Activated CD8-positive, alpha-beta memory T cell treated with anti-CD3 and anti-CD28 coated beads for 1 hour (primary cell): ENCODE results near the gene MTFR1L.

Experiments
- DNase-seq, 2 donors: peaks; one replicate each; pipeline ENCODE4 v3.0.0-alpha.2; 2020; ENCODE audit warnings: low read depth in 1 of 2; ENCODE audit errors: extremely low read depth in 1 of 2

Gene MTFR1L

DNA sequence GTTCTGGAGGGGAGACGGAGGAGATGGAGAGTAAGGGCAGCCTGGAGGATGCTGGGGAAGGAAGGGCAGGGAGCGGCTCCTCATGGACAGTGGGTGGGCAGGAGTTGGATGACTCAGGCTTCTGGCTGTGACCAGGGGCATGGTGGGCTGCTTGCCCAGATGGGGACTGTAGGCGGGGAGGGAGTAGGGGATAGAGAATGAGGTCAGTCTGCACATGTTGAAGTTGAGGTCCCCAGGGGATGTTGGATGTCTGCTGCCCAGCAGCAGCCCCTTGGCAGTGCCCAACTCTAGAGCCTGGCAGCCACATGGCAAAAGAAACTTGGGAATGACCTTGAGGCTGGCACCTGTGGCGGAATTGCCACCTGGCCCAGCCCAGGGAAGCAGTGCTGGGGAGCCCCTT, 13.3 kb upstream of the MTFR1L start:
- no peak for DNase-seq

DNA sequence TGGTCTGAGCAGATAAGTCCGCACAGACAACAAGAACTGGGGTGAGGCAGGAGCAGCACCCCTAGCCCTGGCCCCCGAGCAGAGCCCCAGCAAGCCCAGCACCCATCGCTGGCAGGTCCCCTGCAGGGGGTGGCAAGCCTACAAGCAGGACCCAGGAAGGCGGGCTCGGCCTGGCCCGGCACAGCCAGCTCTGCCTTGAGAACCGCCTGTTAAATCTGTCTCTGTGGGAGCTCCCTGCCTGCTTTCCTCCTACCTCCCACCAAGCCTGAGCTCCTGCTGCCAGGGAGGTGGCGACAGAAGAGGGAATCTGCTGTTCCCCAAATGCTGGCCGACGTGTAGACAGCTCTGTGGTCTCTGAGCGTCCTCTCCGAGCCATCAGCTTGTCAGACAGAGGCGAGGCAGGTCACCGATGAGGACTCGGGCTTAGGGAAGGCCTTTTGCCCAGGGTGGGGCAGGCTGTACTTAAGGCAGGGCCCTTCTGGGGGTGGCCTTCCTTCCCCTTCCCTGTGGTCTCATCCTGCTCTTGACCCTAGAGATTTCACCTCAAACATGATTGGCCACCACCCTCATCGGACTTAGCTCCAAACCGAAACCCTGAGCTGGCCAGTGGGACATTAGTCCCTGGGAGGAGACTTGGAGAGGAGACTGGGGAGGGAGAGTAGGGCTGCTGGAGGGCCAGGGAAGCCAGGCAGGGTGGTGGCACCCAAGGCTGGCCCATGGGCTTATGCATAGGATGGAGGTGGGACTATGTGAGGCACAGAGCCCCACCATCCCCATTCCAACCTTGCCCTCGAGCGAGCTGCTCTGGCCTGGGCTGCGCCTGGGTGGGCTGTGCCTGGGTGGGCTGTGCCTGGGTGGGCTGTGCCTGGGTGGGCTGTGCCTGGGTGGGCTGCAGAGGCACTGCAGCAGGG, 12.0 kb upstream of the MTFR1L start:
- DNase-seq: no peak

DNA sequence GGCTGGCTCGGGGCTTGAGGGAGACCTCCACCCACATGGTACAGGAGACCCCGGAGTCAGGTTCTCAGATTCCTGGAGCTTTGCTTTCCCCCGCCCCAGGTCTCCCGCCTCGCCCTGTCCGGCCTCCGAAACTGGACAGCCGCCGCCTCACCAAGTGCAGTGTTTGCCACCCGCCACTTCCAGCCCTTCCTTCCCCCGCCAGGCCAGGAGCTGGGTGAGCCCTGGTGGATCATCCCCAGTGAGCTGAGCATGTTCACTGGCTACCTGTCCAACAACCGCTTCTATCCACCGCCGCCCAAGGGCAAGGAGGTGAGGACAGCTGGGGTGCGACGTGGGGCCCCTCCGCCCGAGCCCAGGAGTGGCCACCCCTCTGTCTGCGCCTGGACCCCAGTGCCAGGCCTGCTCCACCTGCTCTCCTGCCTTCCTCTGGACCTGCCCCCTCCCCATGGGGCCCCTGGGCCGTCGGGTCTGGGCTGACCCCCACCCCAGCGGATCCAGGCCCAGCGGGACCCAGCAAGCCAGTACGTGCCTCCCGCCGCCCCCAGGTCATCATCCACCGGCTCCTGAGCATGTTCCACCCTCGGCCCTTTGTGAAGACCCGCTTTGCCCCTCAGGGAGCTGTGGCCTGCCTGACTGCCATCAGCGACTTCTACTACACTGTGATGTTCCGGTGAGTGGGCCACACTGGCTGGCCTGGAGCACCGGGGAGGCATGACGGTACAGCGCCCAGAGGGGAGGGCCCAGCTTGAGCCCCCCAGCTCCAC, 11.1 kb upstream of the MTFR1L start:
- no peak for DNase-seq

DNA sequence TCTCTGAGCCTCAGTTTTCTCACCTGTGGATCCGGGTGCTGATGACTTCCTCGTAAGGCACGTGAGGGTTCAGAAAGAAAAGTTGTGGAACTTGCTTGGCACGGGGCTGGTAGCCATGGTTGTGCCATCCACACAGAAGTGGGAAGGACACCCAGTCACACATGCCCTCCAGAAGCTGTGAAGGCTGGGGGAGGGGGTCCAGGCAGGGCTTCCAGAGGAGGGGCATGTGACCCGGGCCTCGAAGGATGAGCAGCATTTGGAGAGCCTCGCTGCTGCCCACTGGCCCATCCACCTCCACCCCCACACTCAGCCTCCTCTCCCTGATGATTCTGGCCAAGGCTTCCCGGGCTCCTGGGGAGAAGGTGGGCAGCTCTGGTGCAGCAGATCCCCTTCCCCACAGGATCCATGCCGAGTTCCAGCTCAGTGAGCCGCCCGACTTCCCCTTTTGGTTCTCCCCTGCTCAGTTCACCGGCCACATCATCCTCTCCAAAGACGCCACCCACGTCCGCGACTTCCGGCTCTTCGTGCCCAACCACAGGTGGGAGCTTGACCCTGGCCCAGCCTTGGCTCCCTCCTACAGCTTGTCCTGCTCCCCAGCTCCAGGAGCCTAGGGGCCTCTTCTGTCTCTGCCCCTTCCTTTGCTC, 10.3 kb upstream of the MTFR1L start:
- no peak for DNase-seq

DNA sequence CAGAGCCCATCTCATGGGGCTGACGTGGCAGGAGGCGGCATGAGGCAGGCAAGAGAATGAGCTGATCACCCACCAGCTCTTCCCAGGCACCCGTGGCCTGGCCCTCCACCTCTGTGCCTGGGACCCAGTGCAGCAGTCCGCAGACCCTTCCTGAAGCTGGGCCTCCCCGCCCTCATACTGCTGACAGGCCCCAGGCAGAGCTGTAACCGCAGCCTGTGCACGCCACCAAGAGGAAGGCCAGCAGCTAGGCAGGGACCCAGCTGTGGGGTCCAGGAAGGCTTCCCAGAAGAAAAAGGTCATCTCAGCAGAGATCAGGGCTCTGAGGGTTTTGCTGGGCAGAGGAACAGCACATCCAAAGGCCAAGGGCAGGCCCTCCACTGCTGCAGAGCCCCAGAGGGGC, 9.8 kb upstream of the MTFR1L start:
- DNase-seq: no peak

DNA sequence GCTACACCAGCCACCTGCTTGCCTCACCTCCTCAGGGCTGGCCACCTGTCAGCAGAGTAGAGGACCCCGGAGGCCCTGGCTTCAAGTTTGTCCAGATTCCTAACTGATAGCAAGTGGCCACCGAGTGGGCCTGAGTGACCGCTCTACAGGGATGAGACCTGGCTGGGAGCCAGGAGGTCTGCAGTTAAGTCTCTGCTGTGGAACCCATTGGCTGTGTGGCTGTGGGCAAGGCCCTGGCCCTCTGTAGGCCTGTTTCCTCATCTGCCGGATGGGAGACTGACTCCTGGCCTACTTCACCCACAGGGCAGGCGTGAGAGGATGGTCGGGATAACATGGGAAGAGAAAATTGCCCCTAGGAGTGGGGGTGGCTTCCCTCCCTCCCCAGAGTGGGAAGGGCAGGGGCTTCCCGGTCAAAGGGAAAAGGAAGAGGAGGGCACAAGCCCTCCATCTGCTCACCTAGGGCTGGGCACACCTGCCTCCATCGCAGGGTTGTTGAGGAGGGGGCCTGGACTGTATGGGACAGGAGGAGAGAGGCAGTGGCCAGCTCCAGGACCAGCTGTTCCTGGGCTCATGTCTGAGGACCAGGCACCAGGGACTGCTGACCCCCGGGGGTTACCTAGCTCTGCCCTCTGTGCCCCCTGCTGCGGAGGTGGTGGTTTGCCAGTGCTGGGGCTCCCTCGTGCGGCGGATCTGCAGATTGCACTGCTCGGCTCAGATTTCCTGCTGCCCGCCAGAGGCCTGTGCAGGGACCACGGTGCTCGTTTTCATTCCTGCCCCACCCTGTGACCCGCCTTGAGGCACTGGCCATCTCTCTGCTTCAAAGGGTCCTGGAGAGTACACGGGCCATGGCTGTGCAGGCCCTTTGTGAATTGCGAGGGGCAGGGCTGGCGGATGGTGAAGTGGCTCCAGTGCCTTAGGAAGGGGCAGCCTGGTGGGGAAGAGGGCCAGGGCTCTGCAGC, 9.1 kb upstream of the MTFR1L start:
- DNase-seq: peak; percentile 57 to 72

DNA sequence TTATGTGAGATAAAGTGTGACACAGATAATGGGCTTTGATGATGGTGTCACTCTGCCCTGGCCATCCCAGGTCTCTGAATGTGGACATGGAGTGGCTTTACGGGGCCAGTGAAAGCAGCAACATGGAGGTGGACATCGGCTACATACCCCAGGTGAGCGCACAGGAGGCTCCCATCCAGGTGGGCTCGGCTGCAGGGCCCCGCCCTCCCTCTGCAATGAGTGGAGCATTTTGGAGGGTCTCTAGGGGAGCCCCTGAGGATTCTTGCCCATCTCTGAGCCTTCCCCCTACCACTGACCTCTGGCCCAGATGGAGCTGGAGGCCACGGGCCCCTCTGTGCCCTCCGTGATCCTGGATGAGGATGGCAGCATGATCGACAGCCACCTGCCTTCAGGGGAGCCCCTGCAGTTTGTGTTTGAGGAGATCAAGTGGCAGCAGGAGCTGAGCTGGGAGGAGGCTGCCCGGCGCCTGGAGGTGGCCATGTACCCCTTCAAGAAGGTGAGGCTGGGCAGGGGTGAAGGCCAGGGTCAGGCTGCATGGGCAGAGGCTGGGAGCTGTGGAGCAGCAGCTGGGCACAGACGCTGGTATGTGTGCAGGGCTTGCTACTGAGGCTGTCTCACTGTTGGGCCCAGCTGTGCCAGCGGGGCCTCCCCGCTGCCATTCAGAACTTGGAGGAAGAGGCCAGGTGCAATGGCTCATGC, 8.2 kb upstream of the MTFR1L start:
- DNase-seq: no peak

DNA sequence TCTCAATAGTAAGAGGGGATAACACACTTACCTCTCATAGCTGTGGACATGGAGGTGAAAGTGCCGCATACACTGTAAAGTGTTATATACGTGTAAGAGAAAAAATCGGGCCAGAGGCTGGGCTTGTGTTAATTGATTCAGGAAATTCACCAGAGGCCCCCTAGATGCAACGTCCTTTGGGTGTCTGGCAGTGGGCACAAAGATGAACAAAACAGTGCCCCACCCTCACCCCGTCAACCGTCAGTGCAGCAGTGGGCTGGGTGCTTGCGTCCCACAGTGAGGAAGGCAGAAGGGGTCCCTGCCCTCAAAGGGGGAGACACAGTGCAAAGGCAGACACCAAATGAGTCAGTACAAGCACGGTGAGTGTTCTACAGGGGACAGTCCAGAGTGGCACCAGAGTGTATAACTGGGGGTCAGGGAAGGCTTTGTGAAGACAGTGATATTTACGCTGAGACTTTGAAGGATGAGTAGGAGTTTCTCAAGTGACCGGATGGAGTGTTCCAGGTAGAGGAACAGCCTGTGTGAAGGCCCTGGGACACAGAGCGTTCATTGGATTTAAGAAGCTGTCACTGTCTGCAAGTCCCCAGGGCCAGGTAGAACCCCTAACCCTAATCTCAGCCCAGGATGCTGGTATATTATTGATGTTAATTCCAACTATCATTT, 6.6 kb upstream of the MTFR1L start:
- no peak for DNase-seq

DNA sequence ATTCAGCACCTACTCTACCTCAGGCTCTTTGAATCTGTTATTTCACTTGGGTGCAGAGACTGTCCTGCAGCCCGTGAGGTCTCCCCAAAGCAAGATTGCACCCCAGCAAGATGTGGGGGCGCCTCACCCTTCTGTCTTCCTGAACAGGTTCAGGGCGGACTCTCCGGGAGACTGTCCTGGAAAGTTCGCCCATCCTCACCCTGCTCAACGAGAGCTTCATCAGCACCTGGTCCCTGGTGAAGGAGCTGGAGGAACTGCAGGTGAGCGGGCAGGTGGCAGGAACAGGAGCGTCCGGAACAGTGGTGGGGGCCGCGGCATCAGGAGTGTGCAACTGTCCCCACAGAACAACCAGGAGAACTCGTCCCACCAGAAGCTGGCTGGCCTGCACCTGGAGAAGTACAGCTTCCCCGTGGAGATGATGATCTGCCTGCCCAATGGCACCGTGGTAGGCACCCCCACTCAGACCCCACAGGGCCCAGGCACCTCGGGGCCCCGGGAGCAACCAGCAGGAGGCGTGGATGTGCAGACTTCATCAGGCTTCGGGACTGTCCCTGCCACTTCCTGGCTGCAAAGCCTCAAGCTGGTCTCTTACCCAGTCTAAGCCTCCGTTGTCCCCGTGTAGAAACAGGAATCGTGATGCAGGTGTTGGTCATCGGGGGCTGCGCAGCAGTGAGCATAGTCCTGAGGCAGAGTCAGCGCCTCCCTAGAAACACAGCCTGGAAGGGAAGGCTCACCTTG, 5.9 kb upstream of the MTFR1L start:
- DNase-seq: no peak

DNA sequence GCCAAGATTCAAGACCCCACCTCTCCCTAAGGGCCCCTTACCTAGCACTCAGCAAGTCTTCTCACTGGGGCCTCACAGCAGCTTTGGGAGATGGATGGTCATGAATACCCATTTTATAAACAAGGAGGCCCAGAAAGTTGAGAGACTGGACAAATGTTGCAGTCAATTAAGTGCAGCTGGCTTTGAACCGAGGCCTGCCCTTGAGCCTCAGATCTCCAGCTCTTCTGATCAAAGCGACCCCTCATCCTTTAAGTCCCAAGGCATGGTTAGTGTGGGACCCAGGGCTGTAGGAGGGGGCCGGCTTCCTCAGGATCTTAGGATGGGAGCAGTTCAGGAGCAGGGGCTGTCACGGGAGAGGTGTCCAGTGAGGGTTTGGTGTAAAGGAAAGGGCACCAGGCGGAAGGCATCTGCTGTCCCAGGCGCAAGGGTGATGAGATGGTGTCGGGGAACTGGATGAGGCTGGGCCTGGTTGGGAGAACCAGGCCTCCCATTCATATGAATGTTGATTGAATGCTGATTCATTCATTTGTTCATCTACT, 5.1 kb upstream of the MTFR1L start:
- no peak for DNase-seq

DNA sequence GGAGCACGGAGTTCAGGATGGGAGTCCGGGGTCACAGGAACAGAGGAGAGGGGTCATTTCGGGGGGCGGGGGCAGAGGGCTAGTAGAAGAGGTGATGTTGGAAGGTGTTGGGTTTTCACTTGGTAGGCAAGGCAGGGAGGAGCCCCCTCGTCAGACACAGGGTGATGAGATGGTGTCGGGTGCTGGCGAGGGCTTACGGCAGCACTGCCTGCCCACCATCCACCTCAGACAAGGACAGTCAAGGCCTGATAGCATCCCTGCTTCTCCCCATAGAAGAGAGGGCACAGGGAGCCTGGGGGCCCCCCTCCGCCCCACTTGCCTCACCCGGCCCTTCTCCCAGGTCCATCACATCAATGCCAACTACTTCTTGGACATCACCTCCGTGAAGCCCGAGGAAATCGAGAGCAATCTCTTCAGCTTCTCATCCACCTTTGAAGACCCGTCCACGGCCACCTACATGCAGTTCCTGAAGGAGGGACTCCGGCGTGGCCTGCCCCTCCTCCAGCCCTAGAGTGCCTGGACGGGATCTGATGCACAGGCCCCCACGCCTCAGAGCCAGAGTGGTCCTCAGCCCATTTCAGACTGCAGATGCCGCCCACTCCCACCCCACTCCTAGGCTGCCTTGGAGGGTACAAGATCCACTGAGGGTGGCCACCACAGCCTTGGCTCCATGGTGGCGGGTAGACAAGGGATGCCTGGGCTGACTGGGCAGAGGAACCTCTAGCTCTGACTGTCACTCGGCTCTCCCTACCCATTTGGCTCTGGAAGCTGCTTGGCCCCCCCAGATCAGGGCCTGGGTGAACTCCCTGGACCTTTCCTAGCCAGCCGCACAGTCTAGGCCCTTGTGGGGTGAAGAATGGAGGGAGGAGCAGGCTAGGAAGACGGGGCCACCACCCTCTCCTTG, 4.3 kb upstream of the MTFR1L start:
- no peak for DNase-seq

DNA sequence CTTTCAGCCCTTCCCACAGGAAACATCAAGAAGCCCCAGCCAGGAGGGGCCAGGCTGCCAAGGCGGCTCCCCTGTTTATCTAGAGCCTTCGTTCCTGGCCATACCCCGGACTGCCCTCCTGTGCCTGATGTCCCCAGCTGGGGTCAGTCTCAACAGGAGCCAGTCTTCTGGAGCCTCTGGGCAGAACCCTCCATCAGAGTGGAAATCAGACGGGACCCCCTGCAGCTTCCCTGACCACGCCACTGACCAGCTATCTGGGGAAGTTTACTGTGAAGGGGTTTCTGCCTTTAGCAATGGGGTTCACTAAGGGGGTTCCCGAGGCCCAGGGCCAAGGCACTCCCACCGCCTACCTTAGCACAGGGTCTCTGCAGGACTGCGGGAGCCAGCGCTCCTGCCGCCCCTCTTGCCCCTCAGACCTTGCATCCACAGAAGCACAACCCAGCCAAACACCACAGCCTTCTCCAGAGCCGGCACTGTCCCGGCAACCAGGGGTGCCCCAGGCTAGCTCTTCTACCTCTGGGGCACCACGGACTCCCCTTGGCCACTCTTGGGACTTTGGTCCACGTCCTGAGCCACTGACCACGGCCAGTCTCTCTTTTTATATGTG, 3.5 kb upstream of the MTFR1L start:
- DNase-seq: no peak

DNA sequence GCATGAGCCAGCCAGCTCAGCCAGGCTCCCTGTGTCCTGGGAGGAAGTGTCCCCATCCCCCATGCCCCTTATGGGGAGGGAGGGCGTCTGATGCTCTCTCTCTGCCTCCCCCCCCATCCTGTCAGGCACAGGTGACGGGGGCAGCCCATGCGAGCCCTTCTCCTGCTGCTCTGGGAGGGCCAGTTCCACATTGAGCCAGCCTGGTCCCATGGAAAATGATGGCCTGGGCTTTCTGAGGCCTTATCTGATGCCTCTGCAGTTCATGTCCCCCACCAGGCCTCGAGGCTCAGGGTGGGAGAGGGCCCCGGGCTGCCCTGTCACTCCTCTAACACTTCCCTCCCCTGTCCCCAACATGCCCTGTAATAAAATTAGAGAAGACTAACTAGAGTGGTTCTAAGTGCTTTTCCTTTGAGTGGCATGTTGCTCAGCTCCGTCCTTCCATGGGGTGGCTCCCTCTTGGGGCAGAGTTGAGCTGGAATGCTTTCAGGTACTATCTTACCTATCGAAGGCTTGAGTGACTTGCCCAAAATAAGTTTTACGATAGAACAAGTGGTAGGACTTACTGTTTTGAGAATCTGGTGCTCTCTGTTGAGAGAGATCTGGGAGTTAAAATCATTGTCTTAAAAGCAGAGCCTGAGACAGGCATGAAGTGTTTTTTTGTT, 1.8 kb upstream of the MTFR1L start:
- DNase-seq: no peak

DNA sequence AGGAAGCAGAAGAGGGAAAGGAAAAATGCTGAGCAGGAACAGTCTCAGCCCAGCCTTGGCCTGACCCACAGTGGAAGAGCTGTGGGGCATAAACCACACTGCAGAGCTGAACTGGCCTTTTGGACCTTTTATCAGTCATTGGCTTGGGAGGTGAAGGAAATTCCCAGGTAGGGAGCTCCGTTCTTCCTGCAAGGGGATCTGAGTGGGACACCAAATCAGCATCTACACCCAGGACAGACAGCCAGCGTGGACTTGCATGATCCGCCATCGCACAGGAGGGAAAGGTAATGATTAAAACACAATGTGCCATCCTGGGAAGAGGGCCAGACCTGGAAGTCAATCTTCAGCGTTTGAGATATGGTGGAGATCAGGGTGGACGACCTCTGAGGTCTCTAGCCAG, 1.2 kb upstream of the MTFR1L start:
- no peak for DNase-seq

DNA sequence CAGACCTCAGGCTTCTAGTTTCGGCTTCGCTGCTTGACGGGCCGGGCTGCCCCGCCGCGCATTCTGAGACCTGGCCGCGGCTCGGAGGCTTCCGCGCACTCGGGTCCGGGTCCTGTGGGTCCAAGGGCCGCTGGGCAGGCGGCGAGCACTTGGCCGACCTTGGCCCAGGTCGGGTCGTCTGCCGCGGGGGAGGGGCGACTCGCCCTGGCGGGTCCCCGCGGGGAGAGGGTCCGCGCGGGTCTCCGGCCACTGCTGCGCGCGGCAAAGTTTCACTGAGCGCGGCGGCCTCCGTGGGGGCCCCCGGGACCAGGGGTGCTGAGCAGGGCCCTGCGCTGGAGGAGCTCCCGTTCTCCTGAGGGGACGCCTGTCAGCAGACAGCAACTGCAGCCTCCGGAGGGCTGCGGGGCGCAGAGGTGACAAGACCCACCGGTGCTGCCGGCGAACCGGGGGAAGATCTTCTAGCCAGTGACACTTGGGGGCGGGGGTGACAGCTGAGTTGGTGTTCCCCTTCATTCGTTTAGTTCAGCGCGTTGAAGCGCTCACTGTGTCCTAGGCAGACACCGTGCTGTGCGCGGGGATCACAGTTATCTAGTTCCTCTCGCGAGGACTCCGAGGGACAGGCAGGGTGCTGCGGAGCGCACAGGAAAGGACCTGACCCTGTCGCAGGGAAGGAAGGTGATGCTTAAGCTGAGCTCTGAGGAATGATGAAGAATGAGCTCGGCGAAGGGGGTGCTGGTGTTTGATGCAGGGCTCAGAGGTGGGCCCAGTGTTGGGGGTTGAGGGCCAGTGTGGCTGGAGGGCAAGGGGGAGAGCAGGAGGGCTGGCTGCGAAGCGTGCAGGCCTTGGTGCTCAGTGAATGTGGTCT, 725 bp downstream of the MTFR1L start:
- peak; percentile 35 to 50 for DNase-seq

DNA sequence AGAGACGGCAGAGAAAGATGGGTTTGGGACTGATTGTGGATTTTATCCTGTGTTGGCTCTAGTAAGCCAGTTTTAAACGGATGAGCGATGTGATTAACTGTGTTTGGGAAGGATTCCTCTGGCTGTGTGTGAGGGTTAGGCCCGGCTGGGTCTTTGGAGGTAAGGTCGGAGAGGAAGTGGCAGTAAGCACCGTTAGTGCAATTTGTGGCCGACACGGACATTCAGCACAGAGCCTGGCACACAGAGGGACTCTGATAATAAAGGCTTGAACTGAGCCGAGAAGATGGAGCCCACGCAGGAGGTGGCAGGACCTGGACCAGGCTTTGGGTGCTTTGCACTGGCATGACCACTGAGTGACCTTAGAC, 1.3 kb downstream of the MTFR1L start:
- no peak for DNase-seq
